Activated T-cell treated with anti-CD3 and anti-CD28 coated beads for 48 hours (primary cell): ENCODE data around the gene PPP4R4.
"Not testable (repeated sequence)": the region's sequence is repeated elsewhere in the genome, so short reads cannot be mapped to it uniquely, and the experiment has no call there.

ENCODE experiments used
- DNase-seq: peaks from one replicate; pipeline ENCODE4 v3.0.0-alpha.2; 2020; ENCODE audit warnings: low read depth

The PPP4R4 gene

DNA sequence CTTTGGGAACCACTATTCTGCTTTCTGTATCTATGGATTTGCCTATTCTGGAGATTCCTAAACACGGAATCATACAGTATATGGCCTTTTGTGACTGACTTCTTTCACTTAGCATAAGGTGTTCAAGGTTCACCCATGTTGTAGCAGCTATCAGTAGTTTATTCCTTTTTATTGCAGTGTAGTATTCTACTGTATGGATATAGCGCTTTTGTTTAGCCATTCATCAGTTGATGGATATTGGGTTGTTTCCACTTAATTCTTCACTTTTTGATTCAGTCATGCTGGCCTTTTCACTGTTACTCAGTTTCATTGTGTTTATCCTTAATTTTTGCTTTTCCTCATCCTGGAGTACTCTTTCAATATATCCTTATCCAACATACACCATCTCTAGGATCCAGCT lies 5.1 kb downstream of the PPP4R4 start:
- DNase-seq: no peak

DNA sequence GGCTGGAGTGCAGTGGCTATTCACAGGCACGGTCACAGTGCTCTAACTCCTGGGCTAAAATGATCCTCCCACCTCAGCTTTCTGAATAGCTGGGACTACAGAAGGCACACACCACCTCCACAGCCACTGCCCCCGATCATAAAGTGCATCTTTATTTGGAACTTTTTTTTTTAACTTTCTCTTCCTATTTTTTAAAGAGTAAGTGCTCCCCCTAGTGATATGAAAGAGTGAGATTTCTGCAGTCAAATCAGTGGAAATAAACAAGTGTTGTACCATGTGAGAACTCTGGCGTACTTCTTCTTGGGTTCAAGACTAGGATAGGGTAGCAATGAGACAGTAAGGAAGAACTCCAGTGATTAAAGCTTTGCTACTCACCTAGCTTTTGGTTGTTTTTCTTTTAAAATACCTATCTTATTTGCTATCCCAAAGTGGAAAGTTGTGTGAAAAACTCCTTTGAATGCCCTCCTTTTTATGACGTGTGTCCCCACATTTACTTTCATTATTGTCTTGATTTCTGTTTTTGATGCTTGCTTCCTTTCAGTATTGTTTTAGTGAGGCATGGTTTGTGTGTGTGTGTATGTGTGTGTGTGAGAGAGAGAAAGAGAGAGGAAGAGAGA lies 6.6 kb downstream of the PPP4R4 start:
- DNase-seq: no peak

GRCh38 chr14:94181835-94182234 lies 7.7 kb downstream of the PPP4R4 start:
- no peak for DNase-seq

- DNase-seq: no peak
These were observed 18.4 kb downstream of the PPP4R4 start for GRCh38 chr14:94192536-94192935.

DNA sequence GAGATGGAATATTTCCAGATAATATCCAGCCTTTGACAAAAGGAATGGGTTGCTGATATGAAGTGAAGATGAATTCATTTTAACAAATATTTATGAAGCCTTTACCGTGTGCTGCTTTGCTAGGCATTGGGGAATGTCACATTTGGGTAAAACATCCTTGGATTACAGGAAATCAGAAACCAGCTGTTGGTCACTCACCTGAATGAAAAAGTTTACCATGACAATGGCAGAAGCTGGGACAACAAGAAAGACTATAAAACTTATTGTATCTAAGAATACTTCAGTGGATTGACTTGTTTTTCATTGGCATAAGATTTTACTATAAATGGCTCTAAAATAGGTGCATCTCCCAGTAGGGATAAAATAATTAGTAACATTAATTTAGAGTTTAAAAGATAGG lies 19.7 kb downstream of the PPP4R4 start:
- no peak for DNase-seq

DNA sequence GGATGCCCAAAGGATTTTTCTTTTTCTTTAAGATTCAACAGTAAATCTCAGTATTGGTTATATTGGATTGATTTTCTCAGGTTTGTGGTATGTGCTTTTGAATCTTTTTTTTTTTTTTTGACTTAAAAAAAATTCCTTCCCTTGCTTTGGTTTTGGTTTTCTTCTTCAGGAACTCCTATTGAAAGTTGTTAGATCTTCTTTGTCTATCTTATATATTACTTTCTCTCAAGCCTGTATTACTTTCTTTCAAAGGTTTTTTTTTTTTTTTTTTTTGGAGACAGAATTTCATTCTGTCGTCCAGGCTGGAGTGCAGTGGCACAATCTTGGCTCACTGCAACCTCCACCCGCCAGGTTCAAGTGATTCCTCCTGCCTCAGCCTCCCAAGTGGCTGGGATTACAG lies 21.9 kb downstream of the PPP4R4 start:
- DNase-seq: no peak

DNA sequence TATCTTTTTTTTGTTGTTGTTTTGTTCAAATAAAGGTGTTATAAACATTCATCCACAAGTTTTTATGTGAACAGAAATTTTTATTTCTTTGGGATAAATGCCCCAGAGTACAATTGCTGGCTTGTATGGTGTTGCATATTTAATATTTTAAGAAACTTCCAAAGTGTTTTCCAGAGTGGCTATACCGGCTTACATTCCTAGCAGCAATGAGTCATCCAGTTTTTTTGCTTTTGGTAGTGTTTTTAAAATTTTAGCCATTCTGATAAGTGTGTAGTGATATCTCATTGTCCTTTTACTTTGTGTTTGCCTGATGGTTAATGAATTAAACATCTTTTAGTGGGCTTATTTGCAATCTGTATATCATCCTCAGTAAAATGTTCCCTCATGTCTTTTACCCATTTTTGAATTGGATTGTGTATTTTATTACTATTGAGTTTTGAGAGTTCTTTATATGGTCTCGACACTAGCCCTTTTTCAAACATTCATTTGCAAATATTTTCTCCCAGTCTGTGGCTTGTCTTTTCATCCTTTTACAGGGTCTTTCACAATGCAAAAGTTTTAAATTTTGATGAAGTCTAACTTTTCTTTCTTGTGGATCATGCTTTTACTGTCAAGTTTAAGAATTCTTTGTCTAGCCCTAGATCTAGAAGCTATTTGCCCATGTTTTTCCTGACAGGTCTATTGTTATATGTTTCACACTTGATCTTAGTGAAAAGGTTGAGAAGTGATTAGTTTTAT lies 29.5 kb downstream of the PPP4R4 start:
- DNase-seq: no peak

DNA sequence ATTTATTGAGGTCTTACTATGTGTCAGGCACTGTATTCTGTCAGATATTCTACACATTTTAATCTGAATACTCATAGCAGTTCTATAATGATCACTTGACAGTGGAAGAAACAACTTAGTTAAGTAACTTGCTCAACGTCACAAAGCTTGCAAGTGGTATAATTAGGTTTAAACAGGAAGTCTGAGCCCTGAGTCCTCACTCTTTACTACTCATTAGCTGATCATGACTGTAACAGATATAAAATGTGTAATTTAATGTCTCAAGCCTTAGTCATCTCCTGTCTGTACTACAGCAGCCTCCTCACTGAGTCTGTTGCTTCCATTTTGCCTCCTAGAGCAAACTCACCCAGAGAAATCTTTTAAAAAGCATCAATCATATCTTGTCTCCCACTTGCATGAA lies 38.9 kb downstream of the PPP4R4 start:
- DNase-seq: no peak

DNA sequence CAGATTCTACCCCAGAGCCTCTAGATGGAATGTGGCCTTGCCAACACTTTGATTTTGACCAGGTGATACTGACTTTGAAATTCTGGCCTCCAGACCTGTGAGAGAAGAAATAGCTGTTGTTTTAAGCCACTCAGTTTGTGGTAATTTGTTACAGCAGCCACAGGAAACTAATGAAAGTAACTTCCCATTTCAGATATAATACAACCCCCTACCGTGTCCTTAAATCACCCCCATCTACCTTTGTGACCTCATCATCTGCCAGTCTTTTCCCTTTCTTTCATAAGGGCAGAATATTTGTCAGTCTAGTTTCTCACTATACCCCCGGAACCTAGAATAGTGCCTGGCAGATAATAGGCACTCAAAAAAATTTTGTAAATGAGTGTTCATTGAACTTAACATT lies 39.6 kb downstream of the PPP4R4 start:
- no peak for DNase-seq

DNA sequence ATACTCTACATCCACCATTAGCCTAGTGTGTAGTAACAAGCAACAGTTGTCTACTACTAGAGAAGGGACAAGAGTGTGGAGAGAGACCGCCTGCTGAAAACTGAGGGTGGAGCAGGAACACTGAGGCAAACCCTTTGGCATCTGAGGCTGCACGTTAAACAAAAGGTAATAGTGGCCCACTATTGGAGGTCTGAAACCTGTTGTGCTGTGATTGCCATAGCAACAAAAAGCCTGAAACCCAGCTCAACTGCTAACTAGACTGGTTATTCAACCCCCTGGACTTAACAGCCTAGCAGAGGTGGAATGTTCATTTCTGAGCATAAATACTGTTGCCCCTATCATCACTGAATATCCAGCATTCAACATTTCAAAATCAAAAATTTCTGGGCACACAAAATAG lies 43.0 kb downstream of the PPP4R4 start:
- no peak for DNase-seq

DNA sequence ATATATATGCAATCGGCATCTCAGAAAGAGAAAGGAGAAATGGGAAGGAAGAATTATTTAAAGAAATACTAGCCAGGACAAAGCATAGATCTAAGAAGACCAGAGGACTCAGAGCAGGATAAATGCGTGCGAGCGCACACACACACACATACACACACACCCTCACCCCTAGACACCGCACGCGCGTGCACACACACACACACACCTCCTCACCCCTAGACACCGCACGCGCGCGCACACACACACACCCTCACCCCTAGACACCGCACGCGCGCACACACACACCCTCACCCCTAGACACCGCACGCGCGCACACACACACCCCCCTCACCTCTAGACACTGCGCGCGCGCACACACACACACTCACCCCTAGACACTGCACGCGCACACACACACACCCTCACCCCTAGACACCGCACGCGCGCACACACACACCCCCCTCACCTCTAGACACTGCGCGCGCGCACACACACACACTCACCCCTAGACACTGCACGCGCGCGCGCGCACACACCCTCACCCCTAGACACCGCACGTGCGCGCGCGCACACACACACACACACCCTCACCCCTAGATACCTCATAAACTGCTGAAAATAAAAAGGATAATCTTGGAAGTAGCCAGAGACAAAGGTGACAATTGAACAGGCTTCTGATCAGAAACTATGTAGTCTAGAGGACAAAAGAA lies 44.2 kb downstream of the PPP4R4 start:
- not testable (repeated sequence) for DNase-seq

GRCh38 chr14:94224040-94224439 lies 49.9 kb downstream of the PPP4R4 start:
- no peak for DNase-seq

GRCh38 chr14:94225460-94226378 lies 51.6 kb downstream of the PPP4R4 start:
- no peak for DNase-seq

- no peak for DNase-seq
These were observed 52.9 kb downstream of the PPP4R4 start for GRCh38 chr14:94227029-94227428.

- DNase-seq: no peak
These were observed 62.9 kb downstream of the PPP4R4 start for GRCh38 chr14:94237046-94237445.

GRCh38 chr14:94237983-94238382 lies 63.9 kb downstream of the PPP4R4 start:
- no peak for DNase-seq

- DNase-seq: no peak
These were observed 65.3 kb downstream of the PPP4R4 start for GRCh38 chr14:94239406-94239805.

DNA sequence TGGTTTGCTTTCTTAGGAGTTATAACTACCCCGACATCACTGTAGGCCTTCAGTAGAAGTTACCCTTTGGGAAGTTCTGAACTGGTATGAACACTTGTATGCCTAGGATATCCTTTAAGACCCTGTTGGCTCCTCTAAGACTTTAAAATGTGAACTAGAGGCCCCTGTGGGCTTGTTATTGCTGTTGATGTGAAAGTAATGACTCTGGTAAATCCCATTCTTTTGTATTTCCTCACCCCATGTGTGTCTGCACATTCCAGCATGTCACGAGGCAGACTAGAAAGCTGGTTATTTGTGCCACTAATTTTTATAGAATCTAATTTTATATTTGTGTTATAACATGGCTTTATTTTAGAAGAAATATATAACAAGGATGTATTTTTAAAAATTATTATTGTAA lies 70.1 kb downstream of the PPP4R4 start:
- no peak for DNase-seq

GRCh38 chr14:94264195-94264594 lies 90.1 kb downstream of the PPP4R4 start:
- not testable (repeated sequence) for DNase-seq

GRCh38 chr14:94267352-94267751 lies 93.2 kb downstream of the PPP4R4 start:
- DNase-seq: no peak

GRCh38 chr14:94268582-94268981 lies 94.5 kb downstream of the PPP4R4 start:
- DNase-seq: not testable (repeated sequence)

DNA sequence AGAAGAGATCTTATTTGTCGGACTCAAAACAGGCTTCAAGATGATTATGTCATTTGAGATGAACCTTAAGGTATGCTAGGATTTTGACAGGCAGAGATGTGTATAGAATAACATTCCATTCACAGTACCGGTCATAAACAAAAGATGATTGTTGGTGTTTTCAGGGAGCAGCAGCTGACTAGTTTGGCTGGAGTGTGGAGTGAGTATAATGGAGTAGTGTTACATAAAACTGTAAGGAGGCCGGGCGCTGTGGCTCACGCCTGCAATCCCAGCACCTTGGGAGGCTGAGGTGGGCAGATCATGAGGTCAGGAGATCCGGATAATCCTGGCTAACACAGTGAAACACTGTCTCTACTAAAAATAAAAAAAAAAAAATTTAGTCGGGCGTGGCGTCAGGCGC lies 95.0 kb downstream of the PPP4R4 start:
- no peak for DNase-seq
